Heart left ventricle (tissue), 16 donors: ENCODE data around the gene KDM5B. TPM values are rescaled to one million over a fixed set of nuclear protein-coding genes. Genes with fewer than 3 reads are reported as not detected.
"Not testable (repeated sequence)": the region's sequence is repeated elsewhere in the genome, so short reads cannot be mapped to it uniquely, and the experiment has no call there.

Source experiments
- ATAC-seq, 4 donors: fragments of 200-7000 bp; cut with Tn5 transposase; one replicate each; pipeline ENCODE4 v1.9.1; 2020 to 2022; ENCODE audit warnings: moderate library complexity in 4 of 4, mild to moderate bottlenecking in 3 of 4, moderate number of reproducible peaks in 1 of 4
- DNase-seq, 5 donors: peaks; one replicate each; pipeline ENCODE4 v3.0.0-alpha.2; 2020
- H3K27ac ChIP-seq, 12 donors: fragments of 200-600 bp; sonication (generic) in 4 of 12; one replicate each; pipeline versions ENCODE4 v1.5.0 to v1.8.0; 2016 to 2022; ENCODE audit warnings: mild to moderate bottlenecking in 2 of 12
- H3K27me3 ChIP-seq, 9 donors: fragments of 200-600 bp; sonication (generic) in 2 of 9; one replicate each; pipeline versions ENCODE4 v1.5.1 to v1.8.0; 2016 to 2022; ENCODE audit warnings: mild to moderate bottlenecking in 3 of 9
- H3K36me3 ChIP-seq, 9 donors: fragments of 200-600 bp; sonication (generic) in 2 of 9; one replicate each; pipeline versions ENCODE4 v1.5.0 to v1.8.0; 2018 to 2022; ENCODE audit warnings: mild to moderate bottlenecking in 2 of 9
- H3K4me1 ChIP-seq, 12 donors: fragments of 200-600 bp; sonication (generic) in 4 of 12; one replicate each; pipeline versions ENCODE4 v1.5.0 to v1.8.0; 2016 to 2022; ENCODE audit warnings: mild to moderate bottlenecking in 3 of 12
- H3K4me3 ChIP-seq, 12 donors: fragments of 200-600 bp; sonication (generic) in 4 of 12; one replicate each; pipeline versions ENCODE4 v1.5.0 to v1.8.0; 2017 to 2022; ENCODE audit warnings: mild to moderate bottlenecking in 9 of 12, moderate library complexity in 4 of 12
- H3K9me3 ChIP-seq, 12 donors: fragments of 200-600 bp; sonication (generic) in 4 of 12; one replicate each; pipeline versions ENCODE4 v1.5.0 to v1.8.0; 2016 to 2022; ENCODE audit warnings: mild to moderate bottlenecking in 1 of 12
- CTCF ChIP-seq, 12 donors: fragments of 200-600 bp; sonication (generic) in 4 of 12; IDR thresholded peaks; one replicate each; pipeline versions ENCODE4 v1.5.0 to v1.8.0; 2018 to 2022; ENCODE audit warnings: antibody characterized with exemption in 12 of 12, mild to moderate bottlenecking in 5 of 12
- POLR2A ChIP-seq, 2 donors: fragments of 450-650 bp; IDR thresholded peaks; one replicate each; pipeline ENCODE4 v1.6.1; 2017; ENCODE audit warnings: antibody characterized with exemption in 2 of 2, mild to moderate bottlenecking in 2 of 2, moderate library complexity in 2 of 2
- WGBS, 4 donors: extraction: QIAGEN DNeasy Blood & Tissue Kit in 2 of 4; methylation state at CpG; one replicate each; pipeline versions ENCODE4 v1.1.5 to v1.1.7; 2013 to 2018; 5-methylcytosine and 5-hydroxymethylcytosine counted together
- intact Hi-C, 10 donors: fragments of 100-400 bp; cut with DNase I; formaldehyde crosslinking; loops; one replicate each; pipeline versions ENCODE4 v1.11.1 to v1.14.2; 2022
- polyA plus RNA-seq, 2 donors: library from polyadenylated mRNA; stranded (reverse); fragments of 200-250 nt; gene quantifications; one replicate each; pipeline ENCODE4 v1.2.3, GENCODE V29; 2013
- total RNA-seq, 9 donors: library from RNA; depleted of rRNA in 2 of 9; stranded (reverse); fragments of >200 nt in 2 of 9; fragmentation: NEBNext Ultra II Directional in 3 of 9; extraction: Animal tissue kit (Norgen Biotek cat#: 25700) in 3 of 9; gene quantifications; one replicate each; pipeline versions ENCODE4 v1.1.0 to v1.2.4, GENCODE V29; 2016 to 2023
- donor health status: ischemic (EF 13 %, LVEDD 7.1; RV severe dilation, severe dysfunction).
- donor health status: healthy with polysubstance abuse.
- donor health status: DM: no; HTN: yes; CAD: no.
- donor health status: DM: no; HTN: no; CAD: no.
- donor health status: ischemic (EF 25% LVEDD 6.9; RV normal size, moderate dysfunction).
- donor health status: ischemic (EF 25% LVEDD 5.7; RV mildly dilated, moderate dysfunction).
- donor health status: healthy.
- donor health status: DM: yes; HTN: yes; CAD: no.
- donor health status: ischemic (EF 35%, LVEDD 5.7; RV mildly dilated, moderate dysfunction).
- donor health status: nonischemic (EF 11% LVEDD 7.7; RV severe dilation, severe dysfunction).
- donor health status: DM: yes; HTN: yes; CAD: no.
- donor health status: PGD.
- donor health status: ischemic (EF 29% LVEDD 5.4; RV normal size, mild dysfunction).
- donor health status: nonischemic (EF 23%, LVEDD 6.1; RV moderate dilation, normal function).

KDM5B gene
- total and polyA plus RNA-seq, 11 donors, result 5.2 to 22.9 (median 14.1) TPM

- TF ChIP-seq CTCF (IDR thresholded peaks at IDR 0.05) (no peak), POLR2A (IDR thresholded peaks at IDR 0.05) (no peak)
- no peak overlapping the region for H3K27ac ChIP-seq
- H3K27me3 ChIP-seq, result no peaks in the 10 kb centered on the region
- H3K36me3 ChIP-seq, result peaks cover 0 to 96% (median 79%) of the 10 kb centered on the region in 9 donors
- WGBS, 4 donors, result 81 to 91% (median 86%) methylated on average over 4 of the region's 4 CpGs
- intact Hi-C loops, result no loop called here
- H3K4me1 ChIP-seq, result no peaks in the 10 kb centered on the region
- no peaks in the 10 kb centered on the region for H3K9me3 ChIP-seq
- H3K4me3 ChIP-seq, result no peak overlapping the region
- ATAC-seq (no peak), DNase-seq (no peak)
Measured at GRCh38 chr1:202728951-202729350, 79.3 kb downstream of the KDM5B start.

GRCh38 chr1:202725526-202725925, 82.7 kb downstream of the KDM5B start:
- no peaks in the 10 kb centered on the region for H3K27me3 ChIP-seq
- no peaks in the 10 kb centered on the region for H3K9me3 ChIP-seq
- 87 to 98% (median 94%) methylated on average over 3 of the region's 3 CpGs for WGBS, 4 donors
- H3K4me1 ChIP-seq, result no peaks in the 10 kb centered on the region
- TF ChIP-seq CTCF (IDR thresholded peaks at IDR 0.05) (no peak), POLR2A (IDR thresholded peaks at IDR 0.05) (no peak)
- no peak overlapping the region for H3K4me3 ChIP-seq
- intact Hi-C loops, result no loop called here
- no peak overlapping the region for H3K27ac ChIP-seq
- peaks cover 0 to 62% (median 45%) of the 10 kb centered on the region in 9 donors for H3K36me3 ChIP-seq
- DNase-seq, result no peak
- no peak for ATAC-seq

- DNase-seq (no peak), ATAC-seq (no peak)
- Histone ChIP-seq H3K9me3 (no peaks in the 10 kb centered on the region), H3K36me3 (peaks cover 0 to 44% (median 26%) of the 10 kb centered on the region in 9 donors), H3K27me3 (peaks cover 0 to under 1% (median 0%) of the 10 kb centered on the region in 9 donors), H3K4me3 (no peak overlapping the region), H3K4me1 (peaks cover 0 to 3% (median 0%) of the 10 kb centered on the region in 12 donors), H3K27ac (no peak overlapping the region)
- TF ChIP-seq CTCF (IDR thresholded peaks at IDR 0.05) (no peak), POLR2A (IDR thresholded peaks at IDR 0.05) (no peak)
- 93 to 94% (median 94%) methylated on average over 7 of the region's 7 CpGs for WGBS, 4 donors
- intact Hi-C loops, result no loop called here
Measured at GRCh38 chr1:202723708-202724107, 84.5 kb downstream of the KDM5B start.

- H3K4me1 ChIP-seq, H3K4me3 ChIP-seq, DNase-seq, intact Hi-C loops, H3K9me3 ChIP-seq, H3K27ac ChIP-seq, H3K27me3 ChIP-seq, ATAC-seq: not testable (repeated sequence)
- 80 to 87% (median 82%) methylated on average over 6 of the region's 6 CpGs for WGBS, 4 donors
- H3K36me3 ChIP-seq, result peaks cover 0 to 37% (median 20%) of the 10 kb centered on the region in 9 donors
Measured at GRCh38 chr1:202723046-202723445, 85.2 kb downstream of the KDM5B start.

GRCh38 chr1:202716654-202717053, 91.6 kb downstream of the KDM5B start:
- intact Hi-C loops, result loop anchor here (5.0 to 10.0 kb wide), 11 partner anchors 142 to 534 kb away; partner anchors contain the start of genes PPP1R12B (in 4 of the 10) and UBE2T (in 4 of the 10)
- 73 to 89% (median 79%) methylated on average over 2 of the region's 2 CpGs for WGBS, 4 donors
- Histone ChIP-seq H3K9me3 (no peaks in the 10 kb centered on the region), H3K36me3 (no peaks in the 10 kb centered on the region), H3K4me1 (peaks cover 0 to 3% (median 0%) of the 10 kb centered on the region in 12 donors), H3K4me3 (no peak overlapping the region), H3K27me3 (peaks cover 0 to 61% (median 0%) of the 10 kb centered on the region in 9 donors), H3K27ac (no peak overlapping the region)
- DNase-seq, result no peak
- no peak for ATAC-seq
- no peak for TF ChIP-seq POLR2A (IDR thresholded peaks at IDR 0.05)
- TF ChIP-seq CTCF (IDR thresholded peaks at IDR 0.05), result no peak

GRCh38 chr1:202714202-202714601, 94.0 kb downstream of the KDM5B start:
- Histone ChIP-seq H3K4me1 (peaks cover 0 to 17% (median 10%) of the 10 kb centered on the region in 12 donors), H3K27me3 (peaks cover 5 to 86% (median 16%) of the 10 kb centered on the region in 9 donors)
- intact Hi-C loops, result loop anchor here in 6 of 10 donors (10.0 kb wide), 5 partner anchors 139 to 399 kb away; partner anchors contain the start of genes PPP1R12B (in 2 of the 6) and UBE2T (in 2 of the 6)
- not testable (repeated sequence) for DNase-seq, H3K4me3 ChIP-seq, ATAC-seq, H3K27ac ChIP-seq, H3K9me3 ChIP-seq, H3K36me3 ChIP-seq
- WGBS, 4 donors, result 89 to 100% (median 95%) methylated on average over 1 of the region's 1 CpG
